Measurements from ENCODE around the gene THAP9.
"Not testable (repeated sequence)": the region's sequence is repeated elsewhere in the genome, so short reads cannot be mapped to it uniquely, and the experiment has no call there.

THAP9 gene

GRCh38 chr4:82900411-82901182 is at the start of gene THAP9:
THAP9 (plus strand) TSS chr4:82900735; CDS start chr4:82900803, 68 bp downstream.
- peak; percentile 89 to 94 for DNase-seq (ENCODE audit: low read depth in 1 of 2, low spot score in 1 of 2)

- no peak for DNase-seq (ENCODE audit: low read depth in 1 of 2, low spot score in 1 of 2)
These were observed 49.2 kb upstream of the THAP9 start for GRCh38 chr4:82851318-82851717.

- DNase-seq (ENCODE audit: low read depth in 1 of 2, low spot score in 1 of 2) = no peak
These were observed 48.4 kb upstream of the THAP9 start for GRCh38 chr4:82851885-82852750.

- no peak for DNase-seq (ENCODE audit: low read depth in 1 of 2, low spot score in 1 of 2)
These were observed 47.7 kb upstream of the THAP9 start for GRCh38 chr4:82852751-82853285.

GRCh38 chr4:82860487-82860886 is 40.0 kb upstream of the THAP9 start:
- not testable (repeated sequence) for DNase-seq (ENCODE audit: low read depth in 1 of 2, low spot score in 1 of 2)

- no peak for DNase-seq (ENCODE audit: low read depth in 1 of 2, low spot score in 1 of 2)
These were observed 39.0 kb upstream of the THAP9 start for GRCh38 chr4:82861529-82861928.

GRCh38 chr4:82864336-82864979 is 36.1 kb upstream of the THAP9 start:
- no peak for DNase-seq (ENCODE audit: low read depth in 1 of 2, low spot score in 1 of 2)

- no peak for DNase-seq (ENCODE audit: low read depth in 1 of 2, low spot score in 1 of 2)
These were observed 34.9 kb upstream of the THAP9 start for GRCh38 chr4:82865592-82865991.

GRCh38 chr4:82866033-82866432 is 34.5 kb upstream of the THAP9 start:
- DNase-seq (ENCODE audit: low read depth in 1 of 2, low spot score in 1 of 2) = not testable (repeated sequence)

GRCh38 chr4:82866706-82867385 is 33.7 kb upstream of the THAP9 start:
- no peak for DNase-seq (ENCODE audit: low read depth in 1 of 2, low spot score in 1 of 2)

GRCh38 chr4:82868572-82868971 is 32.0 kb upstream of the THAP9 start:
- DNase-seq (ENCODE audit: low read depth in 1 of 2, low spot score in 1 of 2) = no peak

- no peak for DNase-seq (ENCODE audit: low read depth in 1 of 2, low spot score in 1 of 2)
These were observed 15.1 kb upstream of the THAP9 start for GRCh38 chr4:82885410-82885809.

- no peak for DNase-seq (ENCODE audit: low read depth in 1 of 2, low spot score in 1 of 2)
These were observed 14.2 kb upstream of the THAP9 start for GRCh38 chr4:82886147-82886942.

- no peak for DNase-seq (ENCODE audit: low read depth in 1 of 2, low spot score in 1 of 2)
These were observed 11.2 kb upstream of the THAP9 start for GRCh38 chr4:82889287-82889686.

- no peak for DNase-seq (ENCODE audit: low read depth in 1 of 2, low spot score in 1 of 2)
These were observed 10.0 kb upstream of the THAP9 start for GRCh38 chr4:82890528-82890900.

GRCh38 chr4:82890901-82891706 is 9.4 kb upstream of the THAP9 start, which contains the start of gene SEC31A:
SEC31A (minus strand) TSS chr4:82891153; CDS start chr4:82881936, 9,217 bp downstream.
- peak; percentile 90 to 93 for DNase-seq (ENCODE audit: low read depth in 1 of 2, low spot score in 1 of 2)

GRCh38 chr4:82891707-82892466 is 8.6 kb upstream of the THAP9 start:
- no peak for DNase-seq (ENCODE audit: low read depth in 1 of 2, low spot score in 1 of 2)

GRCh38 chr4:82892467-82892802 is 8.1 kb upstream of the THAP9 start:
- DNase-seq (ENCODE audit: low read depth in 1 of 2, low spot score in 1 of 2) = no peak

GRCh38 chr4:82893942-82894341 is 6.6 kb upstream of the THAP9 start:
- no peak for DNase-seq (ENCODE audit: low read depth in 1 of 2, low spot score in 1 of 2)
